Erythroblast (primary cell): Measurements from ENCODE around the gene RPS8.
"Not testable (repeated sequence)": the region's sequence is repeated elsewhere in the genome, so short reads cannot be mapped to it uniquely, and the experiment has no call there.

Experiments
- GATA1 ChIP-seq: IDR thresholded peaks from 2 replicates; pipeline ENCODE4 v1.6.1; 2011; ENCODE audit warnings: low read depth, mild to moderate bottlenecking, control low read depth, low read length, moderate library complexity
- POLR2A ChIP-seq: IDR thresholded peaks from 2 replicates; pipeline ENCODE4 v1.6.1; 2011; ENCODE audit warnings: mild to moderate bottlenecking, low read length

DNA sequence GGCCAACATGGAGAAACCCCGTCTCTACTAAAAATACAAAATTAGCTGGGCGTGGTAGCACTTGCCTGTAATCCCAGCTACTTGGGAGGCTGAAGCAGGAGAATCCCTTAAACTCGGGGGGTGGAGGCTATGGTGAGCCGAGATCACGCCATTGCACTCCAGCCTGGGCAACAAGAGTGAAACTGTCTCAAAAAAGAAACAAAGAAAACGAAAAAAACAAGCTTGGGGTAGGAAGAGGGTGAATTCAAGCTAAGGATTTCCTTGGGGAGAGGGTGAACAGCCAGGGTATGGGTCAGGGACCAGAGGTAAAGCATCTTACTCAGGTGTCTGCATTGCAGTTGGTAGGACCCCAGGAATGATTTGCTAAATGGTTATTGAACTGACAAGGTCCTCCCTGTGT, 8.9 kb upstream of the RPS8 start:
- not testable (repeated sequence) for TF ChIP-seq POLR2A, GATA1
